Sigmoid colon (tissue), 7 donors: ENCODE measurements around the gene GPR26. TPM values are rescaled to one million over a fixed set of nuclear protein-coding genes. Genes with fewer than 3 reads are reported as not detected.
"Not testable (repeated sequence)": the region's sequence is repeated elsewhere in the genome, so short reads cannot be mapped to it uniquely, and the experiment has no call there.

Experiments used
- DNase-seq: peaks from one replicate; pipeline ENCODE4 v3.0.0-alpha.2; 2019
- H3K27ac ChIP-seq, 4 donors: fragments of 200-600 bp; sonication (generic); one replicate each; pipeline ENCODE4 v1.5.1; 2016 to 2019; ENCODE audit warnings: mild to moderate bottlenecking in 1 of 4
- H3K27me3 ChIP-seq, 3 donors: fragments of 200-600 bp; sonication (generic); one replicate each; pipeline ENCODE4 v1.5.1; 2019; ENCODE audit warnings: mild to moderate bottlenecking in 1 of 3
- H3K36me3 ChIP-seq, 4 donors: fragments of 200-600 bp; sonication (generic); one replicate each; pipeline ENCODE4 v1.5.1; 2016 to 2019
- H3K4me1 ChIP-seq, 4 donors: fragments of 200-600 bp; sonication (generic); one replicate each; pipeline ENCODE4 v1.5.1; 2017 to 2019
- H3K4me3 ChIP-seq, 4 donors: fragments of 200-600 bp; sonication (generic); one replicate each; pipeline ENCODE4 v1.5.1; 2017 to 2019; ENCODE audit warnings: mild to moderate bottlenecking in 2 of 4, moderate library complexity in 1 of 4
- H3K9me3 ChIP-seq, 4 donors: fragments of 200-600 bp in 3 of 4; sonication (generic) in 3 of 4; one replicate each; pipeline versions ENCODE4 v1.5.1 to v1.6.1; 2013 to 2019
- CTCF ChIP-seq, 4 experiments: fragments of 450-650 bp in 3 of 4; fragments of 200-600 bp in 1 of 4; IDR thresholded peaks; one replicate each; pipeline ENCODE4 v1.5.1; 2016 to 2019; ENCODE audit warnings: antibody characterized with exemption in 4 of 4, mild to moderate bottlenecking in 3 of 4, moderate library complexity in 2 of 4
- EP300 ChIP-seq, 4 donors: sonication (generic); formaldehyde crosslinking; IDR thresholded peaks; one replicate each; pipeline ENCODE4 v1.6.1; 2017; ENCODE audit warnings: antibody characterized with exemption in 4 of 4
- POLR2A ChIP-seq, 2 donors: fragments of 450-650 bp; IDR thresholded peaks; one replicate each; pipeline ENCODE4 v1.6.1; 2016; ENCODE audit warnings: antibody characterized with exemption in 2 of 2, mild to moderate bottlenecking in 2 of 2, moderate library complexity in 2 of 2
- POLR2AphosphoS5 ChIP-seq, 4 donors: sonication (generic); formaldehyde crosslinking; IDR thresholded peaks; one replicate each; pipeline ENCODE4 v1.6.1; 2017; ENCODE audit warnings: antibody characterized with exemption in 4 of 4
- WGBS, 2 donors: extraction: QIAGEN DNeasy Blood & Tissue Kit; methylation state at CpG; one replicate each; pipeline ENCODE4 v1.1.7; 2013; 5-methylcytosine and 5-hydroxymethylcytosine counted together
- intact Hi-C: fragments of 100-400 bp; cut with DNase I; formaldehyde crosslinking; loops from one replicate; pipeline ENCODE4 v1.15.1; 2023
- polyA plus RNA-seq, 3 donors: library from polyadenylated mRNA; stranded (reverse); fragments of 200-250 nt; gene quantifications; one replicate each; pipeline ENCODE4 v1.2.3, GENCODE V29; 2013
- total RNA-seq, 4 donors: library from RNA; depleted of rRNA; stranded (reverse); fragments of >200 nt; gene quantifications; one replicate each; pipeline ENCODE4 v1.1.0, GENCODE V29; 2016
- donor health status: healthy with polysubstance abuse.
- donor health status: Bipolar disorder and iron deficiency.
- donor health status: healthy.

The GPR26 gene
- total and polyA plus RNA-seq, 7 donors, result not detected

- peaks cover 0 to 9% (median 0%) of the 10 kb centered on the region in 4 donors for H3K36me3 ChIP-seq
- intact Hi-C loops, result no loop called here
- no peak overlapping the region for H3K27ac ChIP-seq
- no peak for TF ChIP-seq POLR2AphosphoS5 (IDR thresholded peaks at IDR 0.05)
- no peak for TF ChIP-seq CTCF (IDR thresholded peaks at IDR 0.05)
- TF ChIP-seq EP300 (IDR thresholded peaks at IDR 0.05), result no peak
- no peak for TF ChIP-seq POLR2A (IDR thresholded peaks at IDR 0.05)
- H3K9me3 ChIP-seq, result no peaks in the 10 kb centered on the region
- H3K27me3 ChIP-seq, result no peaks in the 10 kb centered on the region
- no peaks in the 10 kb centered on the region for H3K4me1 ChIP-seq
- H3K4me3 ChIP-seq, result no peak overlapping the region
- DNase-seq, result no peak
- 92 to 94% methylated on average over 12 of the region's 12 CpGs for WGBS, 2 donors
Observed at GRCh38 chr10:123724747-123725146, 58.6 kb downstream of the GPR26 start.

- 55 to 73% methylated on average over 3 of the region's 3 CpGs for WGBS, 2 donors
- intact Hi-C loops, result no loop called here
- Histone ChIP-seq H3K9me3 (peaks cover 0 to 3% (median 0%) of the 10 kb centered on the region in 4 donors), H3K36me3 (peaks cover 0 to 3% (median 0%) of the 10 kb centered on the region in 4 donors), H3K4me3 (no peak overlapping the region), H3K4me1 (no peaks in the 10 kb centered on the region), H3K27me3 (no peaks in the 10 kb centered on the region), H3K27ac (no peak overlapping the region)
- no peak for TF ChIP-seq CTCF (IDR thresholded peaks at IDR 0.05)
- TF ChIP-seq POLR2AphosphoS5 (IDR thresholded peaks at IDR 0.05), result no peak
- no peak for TF ChIP-seq EP300 (IDR thresholded peaks at IDR 0.05)
- no peak for TF ChIP-seq POLR2A (IDR thresholded peaks at IDR 0.05)
- DNase-seq, result no peak
Observed at GRCh38 chr10:123726381-123726780, 60.2 kb downstream of the GPR26 start.

DNA sequence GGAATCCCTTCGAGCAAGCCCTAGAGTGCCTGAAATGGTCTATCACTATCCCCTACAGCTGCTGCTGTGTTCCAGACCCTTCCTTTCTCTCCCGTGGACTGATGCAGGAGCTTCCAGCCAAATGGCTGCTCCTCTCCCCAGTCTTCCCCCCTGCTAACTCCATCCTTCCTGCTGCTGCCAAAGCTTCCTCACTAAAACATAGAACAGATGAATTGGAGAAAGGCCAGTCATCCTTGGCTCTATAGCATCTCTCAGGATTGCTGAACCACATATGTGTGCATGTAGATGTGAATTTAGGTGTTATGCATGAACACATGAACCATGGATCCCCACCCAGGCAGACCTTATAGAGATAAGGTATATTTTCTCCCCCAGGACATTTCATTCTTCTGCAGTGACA lies 60.7 kb downstream of the GPR26 start:
- 82 to 91% methylated on average over 2 of the region's 2 CpGs for WGBS, 2 donors
- Histone ChIP-seq H3K4me1 (no peaks in the 10 kb centered on the region), H3K4me3 (no peak overlapping the region), H3K27ac (no peak overlapping the region), H3K27me3 (no peaks in the 10 kb centered on the region), H3K36me3 (no peaks in the 10 kb centered on the region), H3K9me3 (peaks cover 0 to 3% (median 0%) of the 10 kb centered on the region in 4 donors)
- TF ChIP-seq POLR2A (IDR thresholded peaks at IDR 0.05), result no peak
- no peak for TF ChIP-seq POLR2AphosphoS5 (IDR thresholded peaks at IDR 0.05)
- intact Hi-C loops, result no loop called here
- no peak for DNase-seq

DNA sequence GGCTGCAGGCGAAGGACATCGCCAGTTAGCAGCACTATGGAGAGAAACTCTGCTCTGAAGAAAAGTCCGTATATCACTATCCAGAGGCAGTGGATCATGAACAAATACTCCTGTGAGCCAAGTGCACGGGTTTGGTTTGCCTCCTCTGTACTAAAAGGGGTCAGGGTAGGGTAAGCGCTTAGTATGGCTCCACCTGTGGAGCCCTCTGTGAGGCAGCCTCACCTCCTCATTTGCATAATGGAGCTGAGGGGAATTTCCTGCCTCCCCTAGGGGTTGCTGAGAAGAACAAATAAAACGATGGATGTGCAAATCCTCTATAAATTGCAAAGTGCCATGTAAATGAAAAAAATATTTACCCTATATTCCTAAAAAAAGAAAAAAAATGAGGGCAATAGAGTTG lies 63.4 kb downstream of the GPR26 start:
- Histone ChIP-seq H3K4me3 (no peak overlapping the region), H3K36me3 (no peaks in the 10 kb centered on the region), H3K9me3 (peaks cover 0 to 3% (median 0%) of the 10 kb centered on the region in 4 donors), H3K27me3 (no peaks in the 10 kb centered on the region), H3K27ac (no peak overlapping the region), H3K4me1 (no peaks in the 10 kb centered on the region)
- WGBS, 2 donors, result 83 to 92% methylated on average over 6 of the region's 6 CpGs
- DNase-seq, result no peak
- intact Hi-C loops, result no loop called here
- TF ChIP-seq POLR2A (IDR thresholded peaks at IDR 0.05) (no peak), CTCF (IDR thresholded peaks at IDR 0.05) (no peak), EP300 (IDR thresholded peaks at IDR 0.05) (no peak), POLR2AphosphoS5 (IDR thresholded peaks at IDR 0.05) (no peak)

- 92 to 95% methylated on average over 4 of the region's 4 CpGs for WGBS, 2 donors
Observed at GRCh38 chr10:123736917-123737316, 70.8 kb downstream of the GPR26 start.

GRCh38 chr10:123741146-123741545 lies 75.0 kb downstream of the GPR26 start:
- WGBS, 2 donors, result 53 to 70% methylated on average over 7 of the region's 7 CpGs
- H3K4me1 ChIP-seq, result peaks cover 0 to 38% (median 25%) of the 10 kb centered on the region in 4 donors
- no peak overlapping the region for H3K27ac ChIP-seq
- no peak overlapping the region for H3K4me3 ChIP-seq
- H3K9me3 ChIP-seq, result no peaks in the 10 kb centered on the region
- intact Hi-C loops, result loop anchor here (5.0 kb wide), 1 partner anchor 226 kb away; no protein-coding TSS in a partner anchor
- H3K36me3 ChIP-seq, result no peaks in the 10 kb centered on the region
- H3K27me3 ChIP-seq, result no peaks in the 10 kb centered on the region
- no peak for DNase-seq
- TF ChIP-seq CTCF (IDR thresholded peaks at IDR 0.05), result no peak
- no peak for TF ChIP-seq POLR2AphosphoS5 (IDR thresholded peaks at IDR 0.05)
- TF ChIP-seq EP300 (IDR thresholded peaks at IDR 0.05), result no peak
- no peak for TF ChIP-seq POLR2A (IDR thresholded peaks at IDR 0.05)

More at GRCh38 chr10:123736917-123737316, 70.8 kb downstream of the GPR26 start:
- intact Hi-C loops, H3K9me3 ChIP-seq, DNase-seq, H3K4me3 ChIP-seq, H3K36me3 ChIP-seq, H3K4me1 ChIP-seq, H3K27ac ChIP-seq, H3K27me3 ChIP-seq: not testable (repeated sequence)
